ENCODE data around the gene EGR2.
"Not testable (repeated sequence)": the region's sequence is repeated elsewhere in the genome, so short reads cannot be mapped to it uniquely, and the experiment has no call there.

Gene EGR2

GRCh38 chr10:62790019-62790555 is 26.1 kb downstream of the EGR2 start:
- no peak for TF ChIP-seq CTCF (IDR thresholded peaks at IDR 0.05; ENCODE audit: low read depth, low read length, missing control alignments)
- no peak overlapping the region for H3K4me3 ChIP-seq (ENCODE audit: low read depth, low read length)
- DNase-seq (ENCODE audit: low read depth), result no peak
- in situ Hi-C loops (cut with HindIII; ENCODE audit: low sequenced_read_pairs), result no loop called here

- TF ChIP-seq CTCF (IDR thresholded peaks at IDR 0.05; ENCODE audit: low read depth, low read length, missing control alignments), result no peak
- in situ Hi-C loops (cut with HindIII; ENCODE audit: low sequenced_read_pairs), result no loop called here
- no peak overlapping the region for H3K4me3 ChIP-seq (ENCODE audit: low read depth, low read length)
- DNase-seq (ENCODE audit: low read depth), result no peak
Measured at GRCh38 chr10:62788861-62789467, 27.2 kb downstream of the EGR2 start.

GRCh38 chr10:62788285-62788684 is 27.9 kb downstream of the EGR2 start:
- H3K4me3 ChIP-seq (ENCODE audit: low read depth, low read length); DNase-seq (ENCODE audit: low read depth); in situ Hi-C loops (cut with HindIII; ENCODE audit: low sequenced_read_pairs): not testable (repeated sequence)

GRCh38 chr10:62784537-62784936 is 31.6 kb downstream of the EGR2 start:
- DNase-seq (ENCODE audit: low read depth); in situ Hi-C loops (cut with HindIII; ENCODE audit: low sequenced_read_pairs); H3K4me3 ChIP-seq (ENCODE audit: low read depth, low read length): not testable (repeated sequence)

GRCh38 chr10:62779487-62780248 is 36.5 kb downstream of the EGR2 start:
- no peak for DNase-seq (ENCODE audit: low read depth)
- no peak for TF ChIP-seq CTCF (IDR thresholded peaks at IDR 0.05; ENCODE audit: low read depth, low read length, missing control alignments)
- in situ Hi-C loops (cut with HindIII; ENCODE audit: low sequenced_read_pairs), result no loop called here
- H3K4me3 ChIP-seq (ENCODE audit: low read depth, low read length), result no peak overlapping the region

GRCh38 chr10:62778125-62778524 is 38.0 kb downstream of the EGR2 start:
- no peak for TF ChIP-seq CTCF (IDR thresholded peaks at IDR 0.05; ENCODE audit: low read depth, low read length, missing control alignments)
- no peak for DNase-seq (ENCODE audit: low read depth)
- in situ Hi-C loops (cut with HindIII; ENCODE audit: low sequenced_read_pairs), result no loop called here
- no peak overlapping the region for H3K4me3 ChIP-seq (ENCODE audit: low read depth, low read length)

GRCh38 chr10:62772186-62772974 is 43.8 kb downstream of the EGR2 start:
- no peak overlapping the region for H3K4me3 ChIP-seq (ENCODE audit: low read depth, low read length)
- in situ Hi-C loops (cut with HindIII; ENCODE audit: low sequenced_read_pairs), result no loop called here
- no peak for DNase-seq (ENCODE audit: low read depth)
- TF ChIP-seq CTCF (IDR thresholded peaks at IDR 0.05; ENCODE audit: low read depth, low read length, missing control alignments), result no peak

All from astrocyte of the cerebellum (primary cell).